ENCODE data around the gene KRT32.

DNA sequence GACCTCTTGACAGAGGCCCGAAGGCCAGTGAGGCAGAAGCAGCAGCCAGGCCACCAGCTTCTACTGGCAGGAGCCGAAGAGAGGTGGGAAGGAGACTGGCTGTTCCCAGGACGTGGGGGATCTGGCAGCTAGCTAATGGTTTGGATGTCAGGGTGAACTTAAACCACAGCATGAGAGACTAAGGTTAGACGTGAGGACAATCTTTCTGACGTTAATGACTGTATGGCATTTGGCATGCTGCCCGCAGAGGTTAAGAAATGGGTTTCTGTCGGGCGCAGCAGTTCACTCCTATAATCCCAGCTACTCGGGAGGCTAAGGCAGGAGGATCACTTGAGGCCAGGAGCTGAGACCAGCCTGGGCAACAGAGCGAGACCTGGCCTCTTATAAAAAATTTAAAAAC, 44.5 kb upstream of the KRT32 start:
- TF ChIP-seq EZH2 (IDR thresholded peaks at IDR 0.05; ENCODE audit: insufficient read depth, poor library complexity, severe bottlenecking) (no peak), EZH2phosphoT487 (IDR thresholded peaks at IDR 0.05; ENCODE audit: insufficient read depth, low read depth) (no peak)

All from GM23248 (cell line).